GM12872 (cell line): ENCODE measurements around the gene PIK3CD.

Source experiments
- TF ChIP-seq, protein P1 (sequence below): IDR thresholded peaks from 3 replicates; pipeline ENCODE4 v1.5.1; 2011; ENCODE audit warnings: low read depth, mild to moderate bottlenecking, low read length, moderate library complexity; ENCODE audit not compliant: insufficient read depth

Gene PIK3CD

DNA sequence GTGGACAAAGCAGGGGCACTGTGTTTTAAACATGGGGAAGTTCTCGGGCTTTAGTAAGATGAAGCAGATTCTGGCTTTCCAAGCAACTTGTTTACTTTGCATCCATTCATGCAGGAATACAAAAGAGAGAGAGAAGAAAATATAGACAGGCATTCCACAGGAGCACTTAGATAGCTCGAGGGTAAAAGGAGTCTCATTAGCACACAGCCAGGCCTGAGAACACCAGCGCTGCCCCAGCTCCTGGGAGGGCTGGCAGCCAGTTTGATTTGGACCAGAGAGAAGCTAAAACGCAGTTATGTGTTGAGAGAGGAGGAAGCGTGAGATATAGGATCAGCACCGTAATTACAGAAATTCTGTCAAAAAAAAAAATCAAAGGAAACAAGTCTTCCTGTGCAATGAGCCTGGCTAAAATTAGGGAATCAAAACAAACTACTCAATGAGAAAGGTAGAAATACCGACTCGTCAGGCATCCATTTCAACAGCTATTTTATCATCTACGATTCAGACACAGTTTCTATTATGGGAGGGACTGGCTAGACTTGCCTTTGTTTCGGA is 104.0 kb downstream of the PIK3CD start:
- TF ChIP-seq, protein P1, sequence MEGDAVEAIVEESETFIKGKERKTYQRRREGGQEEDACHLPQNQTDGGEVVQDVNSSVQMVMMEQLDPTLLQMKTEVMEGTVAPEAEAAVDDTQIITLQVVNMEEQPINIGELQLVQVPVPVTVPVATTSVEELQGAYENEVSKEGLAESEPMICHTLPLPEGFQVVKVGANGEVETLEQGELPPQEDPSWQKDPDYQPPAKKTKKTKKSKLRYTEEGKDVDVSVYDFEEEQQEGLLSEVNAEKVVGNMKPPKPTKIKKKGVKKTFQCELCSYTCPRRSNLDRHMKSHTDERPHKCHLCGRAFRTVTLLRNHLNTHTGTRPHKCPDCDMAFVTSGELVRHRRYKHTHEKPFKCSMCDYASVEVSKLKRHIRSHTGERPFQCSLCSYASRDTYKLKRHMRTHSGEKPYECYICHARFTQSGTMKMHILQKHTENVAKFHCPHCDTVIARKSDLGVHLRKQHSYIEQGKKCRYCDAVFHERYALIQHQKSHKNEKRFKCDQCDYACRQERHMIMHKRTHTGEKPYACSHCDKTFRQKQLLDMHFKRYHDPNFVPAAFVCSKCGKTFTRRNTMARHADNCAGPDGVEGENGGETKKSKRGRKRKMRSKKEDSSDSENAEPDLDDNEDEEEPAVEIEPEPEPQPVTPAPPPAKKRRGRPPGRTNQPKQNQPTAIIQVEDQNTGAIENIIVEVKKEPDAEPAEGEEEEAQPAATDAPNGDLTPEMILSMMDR, result no peak

DNA sequence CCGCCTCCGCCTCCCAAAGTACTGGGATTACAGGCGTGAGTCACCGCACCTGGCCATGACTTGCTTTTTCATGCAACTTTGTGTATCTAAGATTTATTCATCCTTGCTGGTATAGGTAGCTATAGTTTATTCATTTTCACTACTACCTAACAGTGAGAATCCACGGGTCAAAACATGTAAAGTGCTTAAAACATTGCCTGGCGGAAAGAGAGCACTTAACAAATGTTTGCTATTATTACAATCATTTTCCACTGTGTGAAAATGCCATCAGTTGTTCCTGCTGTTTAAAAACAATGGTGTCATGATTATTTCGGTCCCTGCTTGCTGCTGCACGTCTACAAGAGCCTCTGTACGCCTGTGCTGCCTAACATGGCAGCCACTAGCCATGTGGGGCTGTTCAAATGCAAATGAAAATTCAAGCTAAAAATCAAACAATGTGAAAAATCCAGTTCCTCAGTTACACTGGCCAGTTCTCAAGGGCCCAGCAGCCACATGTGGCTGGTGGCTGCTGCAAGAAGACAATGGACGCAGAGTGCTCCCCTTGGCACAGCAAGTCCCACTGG is 107.1 kb downstream of the PIK3CD start:
- TF ChIP-seq, protein P1, result no peak

DNA sequence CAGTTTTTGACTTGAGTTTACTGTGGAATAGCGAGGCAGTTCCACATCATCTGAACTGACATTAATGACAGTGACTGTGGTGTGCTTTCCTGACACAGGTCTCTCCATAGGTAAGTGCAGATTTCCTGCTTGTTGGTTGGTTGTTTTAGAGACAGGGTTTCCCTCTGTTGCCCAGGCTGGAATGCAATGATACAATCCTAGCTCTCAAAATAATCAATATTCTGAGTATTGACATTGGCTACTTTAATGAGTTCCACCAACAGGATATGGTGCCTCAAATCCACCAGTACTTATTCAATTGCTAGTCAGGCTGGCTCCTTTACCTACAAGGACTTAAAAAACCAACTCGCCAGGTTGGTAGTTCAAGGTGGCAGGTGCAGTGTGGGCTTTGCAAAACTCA is 108.4 kb downstream of the PIK3CD start:
- TF ChIP-seq, protein P1, result no peak

DNA sequence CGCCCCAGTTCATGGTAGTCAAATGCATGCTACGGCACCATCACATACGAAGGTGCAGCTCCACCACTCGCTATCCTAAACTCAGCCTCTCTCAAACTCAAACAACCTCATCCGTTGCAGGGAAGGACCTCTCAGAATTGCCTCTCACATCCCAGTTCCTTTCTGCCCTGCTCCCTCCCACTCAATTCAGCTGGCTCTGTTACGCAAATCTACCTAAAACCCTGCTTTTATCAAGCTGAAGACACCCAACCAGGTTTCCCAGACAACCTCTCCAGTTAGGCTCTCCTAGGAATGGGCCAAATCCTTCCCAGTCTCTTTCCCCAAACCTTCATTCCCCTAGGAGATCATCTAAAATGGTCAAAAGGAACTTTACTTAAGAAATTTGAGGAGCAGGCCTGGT is 109.3 kb downstream of the PIK3CD start:
- TF ChIP-seq, protein P1, result no peak

DNA sequence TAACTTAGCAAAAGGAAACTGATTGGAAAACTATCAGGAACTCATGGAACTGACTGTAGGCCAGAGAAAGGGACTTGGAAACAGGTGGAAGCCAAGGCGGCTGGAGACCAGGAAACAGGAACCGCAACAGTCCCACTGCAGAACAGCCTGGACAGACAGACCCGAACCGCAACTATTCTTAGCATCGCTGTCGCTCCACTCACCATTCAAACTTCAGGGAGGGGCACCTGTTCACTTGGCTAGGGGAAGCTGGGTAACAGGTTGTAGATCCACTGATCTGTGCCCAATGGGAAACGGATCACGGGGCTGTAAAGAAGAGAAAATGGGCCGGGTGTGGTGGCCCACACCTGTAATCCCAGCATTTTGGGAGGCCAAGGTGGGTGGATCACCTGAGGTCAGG is 110.3 kb downstream of the PIK3CD start:
- TF ChIP-seq, protein P1, result no peak

DNA sequence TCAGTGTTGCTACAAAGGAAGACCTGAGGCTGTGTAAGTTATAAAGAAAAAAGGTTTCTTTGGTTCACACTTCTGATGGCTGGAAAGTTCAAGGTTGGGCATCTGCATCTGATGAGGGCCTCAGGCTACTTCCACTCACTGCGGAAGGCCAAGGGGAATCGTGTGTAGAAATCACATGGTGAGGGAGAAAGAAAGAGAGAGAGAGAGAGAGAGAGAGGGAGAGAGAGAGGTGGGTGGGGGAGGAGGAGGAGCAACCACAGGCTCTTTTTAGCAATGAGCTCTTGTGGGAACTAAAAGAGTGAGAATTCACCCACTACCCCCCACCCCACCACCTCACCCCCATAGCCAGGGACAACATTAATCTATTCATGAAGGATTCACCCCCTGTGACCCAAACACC is 112.4 kb downstream of the PIK3CD start:
- TF ChIP-seq, protein P1, result no peak

DNA sequence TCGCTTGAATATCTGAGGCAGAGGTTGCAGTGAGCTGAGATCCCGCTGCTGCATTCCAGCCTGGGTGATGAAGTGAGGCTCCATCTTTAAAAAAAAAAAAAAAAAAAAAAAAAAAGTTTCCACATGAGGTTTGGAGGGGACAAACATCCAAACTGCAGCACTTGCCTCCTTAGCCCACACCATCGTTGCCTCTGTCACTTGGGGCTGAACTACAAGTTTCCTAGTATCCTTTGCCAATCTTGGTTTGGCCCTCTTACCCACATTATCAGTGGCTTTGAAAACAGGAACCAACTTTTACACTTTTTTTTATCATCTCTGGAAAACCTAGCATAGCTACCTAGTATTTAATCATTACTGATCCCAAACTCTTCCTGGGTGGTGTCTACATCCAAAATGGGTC is 113.0 kb downstream of the PIK3CD start:
- TF ChIP-seq, protein P1, result no peak
